Fibroblast of the aortic adventitia (primary cell): Measurements from ENCODE around the gene SLC7A10. TPM values are rescaled to one million over a fixed set of nuclear protein-coding genes. Genes with fewer than 3 reads are reported as not detected.
"Not testable (repeated sequence)": the region's sequence is repeated elsewhere in the genome, so short reads cannot be mapped to it uniquely, and the experiment has no call there.

Experiments
- DNase-seq: peaks from one replicate; pipeline ENCODE4 v3.0.0-alpha.2; 2010; ENCODE audit warnings: low read depth
- H3K4me3 ChIP-seq: 2 replicates; pipeline ENCODE4 v1.5.1; 2011; ENCODE audit warnings: low read depth, mild to moderate bottlenecking, control low read depth, low read length, moderate library complexity
- total RNA-seq: library from RNA; depleted of rRNA; stranded (reverse); fragments of >200 nt; gene quantifications from 2 replicates; pipeline ENCODE4 v1.2.3, GENCODE V29; 2012; ENCODE audit warnings: low replicate concordance
- TF ChIP-seq, protein P1 (sequence below): IDR thresholded peaks from 2 replicates; pipeline ENCODE4 v1.5.1; 2011; ENCODE audit warnings: mild to moderate bottlenecking, low read length, control low read depth, inconsistent platforms; ENCODE audit not compliant: insufficient read depth

Gene SLC7A10
- total RNA-seq, 1 donor: not detected

DNA sequence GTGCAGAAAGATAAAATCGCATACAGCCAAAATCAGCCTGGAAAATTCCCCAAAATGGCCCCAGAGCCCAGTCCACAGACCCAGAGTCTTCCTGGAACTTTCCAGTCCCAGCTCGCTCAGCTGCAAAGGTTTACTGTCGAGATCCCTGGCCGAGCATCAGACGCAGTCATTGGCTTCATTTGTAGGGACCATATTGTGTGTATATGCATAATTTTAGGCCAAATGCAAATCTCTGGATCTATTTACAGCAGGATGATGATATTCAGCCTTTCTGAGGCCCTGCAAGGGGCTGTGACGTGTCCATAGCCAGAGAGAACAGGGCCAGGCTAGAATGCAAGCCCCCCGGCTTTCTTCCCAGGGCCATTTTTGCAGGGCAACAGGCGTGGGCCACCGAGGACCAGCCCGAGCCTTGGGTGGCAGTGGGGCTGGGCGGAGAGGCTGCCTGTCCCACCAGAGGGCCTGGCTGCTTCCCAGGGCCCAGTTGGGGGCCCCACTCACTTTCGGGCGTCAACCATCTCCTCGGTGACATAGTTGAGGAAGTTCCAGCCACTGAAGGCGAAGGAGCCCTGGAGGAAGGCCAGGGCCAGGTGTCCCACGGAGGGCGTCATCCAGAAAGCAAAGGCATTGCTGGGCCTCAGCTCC is 13.7 kb downstream of the SLC7A10 start:
- TF ChIP-seq, protein P1, sequence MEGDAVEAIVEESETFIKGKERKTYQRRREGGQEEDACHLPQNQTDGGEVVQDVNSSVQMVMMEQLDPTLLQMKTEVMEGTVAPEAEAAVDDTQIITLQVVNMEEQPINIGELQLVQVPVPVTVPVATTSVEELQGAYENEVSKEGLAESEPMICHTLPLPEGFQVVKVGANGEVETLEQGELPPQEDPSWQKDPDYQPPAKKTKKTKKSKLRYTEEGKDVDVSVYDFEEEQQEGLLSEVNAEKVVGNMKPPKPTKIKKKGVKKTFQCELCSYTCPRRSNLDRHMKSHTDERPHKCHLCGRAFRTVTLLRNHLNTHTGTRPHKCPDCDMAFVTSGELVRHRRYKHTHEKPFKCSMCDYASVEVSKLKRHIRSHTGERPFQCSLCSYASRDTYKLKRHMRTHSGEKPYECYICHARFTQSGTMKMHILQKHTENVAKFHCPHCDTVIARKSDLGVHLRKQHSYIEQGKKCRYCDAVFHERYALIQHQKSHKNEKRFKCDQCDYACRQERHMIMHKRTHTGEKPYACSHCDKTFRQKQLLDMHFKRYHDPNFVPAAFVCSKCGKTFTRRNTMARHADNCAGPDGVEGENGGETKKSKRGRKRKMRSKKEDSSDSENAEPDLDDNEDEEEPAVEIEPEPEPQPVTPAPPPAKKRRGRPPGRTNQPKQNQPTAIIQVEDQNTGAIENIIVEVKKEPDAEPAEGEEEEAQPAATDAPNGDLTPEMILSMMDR: no peak
- H3K4me3 ChIP-seq: no peak overlapping the region
- no peak for DNase-seq

DNA sequence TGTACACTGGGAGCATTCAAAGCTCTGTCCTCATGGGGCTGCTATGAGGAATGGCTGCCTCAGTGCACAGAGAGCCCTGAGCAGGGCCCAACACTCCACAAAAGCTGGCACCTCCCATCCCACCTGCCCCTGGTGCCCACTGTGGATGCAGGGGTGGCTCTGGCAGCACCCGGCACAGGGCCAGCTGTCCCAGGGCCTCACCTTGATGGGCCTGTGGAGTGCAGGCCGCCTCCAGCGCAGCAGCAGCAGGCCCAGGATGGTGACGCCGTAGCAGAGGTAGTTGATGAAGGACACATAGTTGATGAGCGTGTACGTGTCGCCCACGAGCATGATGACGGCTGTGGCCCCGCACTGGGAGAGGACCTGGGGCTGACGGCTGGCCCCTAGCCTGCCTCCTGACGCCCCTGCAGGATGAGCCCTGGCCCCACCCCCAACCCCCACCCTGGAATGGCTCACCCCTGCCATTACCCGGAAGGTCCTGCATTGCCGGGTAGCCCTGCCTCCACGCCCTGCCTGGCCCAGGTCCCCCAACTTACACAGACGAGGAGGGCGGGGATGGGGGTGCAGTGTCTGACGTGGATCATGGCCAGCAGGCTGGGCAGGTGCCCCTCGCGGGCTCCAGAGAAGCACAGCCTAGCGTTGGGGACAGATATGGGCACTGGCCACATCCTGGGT is 15.2 kb downstream of the SLC7A10 start:
- TF ChIP-seq, protein P1: no peak
- H3K4me3 ChIP-seq: no peak overlapping the region
- DNase-seq: no peak

DNA sequence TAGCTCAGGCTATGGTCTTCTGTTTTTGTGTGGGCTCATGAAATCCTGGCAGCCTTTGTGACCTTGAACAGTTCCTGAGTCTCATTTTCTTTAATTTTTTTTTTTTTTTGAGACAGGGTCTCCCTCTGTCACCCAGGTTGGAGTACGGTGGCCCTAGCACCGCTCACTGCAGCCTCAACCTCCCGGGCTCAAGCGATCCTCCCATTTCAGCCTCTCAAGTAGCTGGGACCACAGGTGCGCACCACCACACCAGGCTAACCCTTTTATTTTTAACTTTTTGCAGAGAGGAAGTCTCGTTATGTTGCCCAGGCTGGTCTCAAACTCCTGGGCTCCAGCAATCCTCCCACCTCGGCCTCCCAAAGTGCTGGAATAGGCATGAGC is 15.8 kb downstream of the SLC7A10 start:
- H3K4me3 ChIP-seq, DNase-seq: not testable (repeated sequence)

DNA sequence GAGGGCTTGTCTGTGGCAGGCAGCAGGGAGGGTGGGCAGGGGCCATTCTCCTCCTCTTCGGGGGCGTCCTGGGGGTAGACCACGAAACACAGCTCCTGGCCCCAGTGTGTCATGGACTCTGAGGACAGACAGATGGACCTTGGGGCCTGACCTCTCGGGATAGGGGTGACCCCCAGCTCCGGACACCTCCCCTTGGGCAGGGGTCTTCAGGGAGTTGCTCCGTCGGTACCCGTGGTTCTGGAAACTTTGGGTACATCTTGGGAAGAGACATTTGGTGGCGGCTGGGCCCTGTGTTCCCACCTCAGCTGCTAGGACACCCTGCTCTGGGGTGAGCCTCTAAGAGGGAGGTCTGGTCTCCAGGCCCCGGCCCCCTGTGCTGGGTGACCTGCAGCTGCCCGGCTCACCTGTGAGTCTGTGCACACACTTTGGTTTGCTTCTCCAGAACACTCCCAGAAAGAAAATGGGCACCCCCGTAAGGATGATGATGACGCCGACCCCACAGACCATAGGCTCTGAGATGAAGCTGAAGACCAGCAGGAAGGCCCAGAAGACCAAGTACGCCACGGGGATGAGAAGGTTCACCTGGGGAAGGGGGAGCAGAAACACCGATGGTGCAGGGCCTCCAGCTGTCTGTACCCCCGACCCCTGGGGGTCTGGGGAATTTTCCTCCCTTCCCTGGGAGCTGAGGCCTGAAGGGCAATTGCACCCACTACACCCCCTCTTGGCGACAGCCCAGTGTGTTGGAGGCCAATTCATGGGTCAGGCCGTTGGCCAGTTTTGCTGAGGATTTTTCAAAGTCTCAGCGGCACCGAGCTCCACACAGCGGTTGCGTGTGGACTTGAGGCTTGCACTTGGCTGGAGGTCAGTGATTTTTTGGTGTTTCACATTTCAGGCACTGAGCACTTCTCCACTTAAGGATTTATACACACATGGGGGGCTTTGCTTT is 16.5 kb downstream of the SLC7A10 start:
- TF ChIP-seq, protein P1: peak; percentile 45
- no peak overlapping the region for H3K4me3 ChIP-seq
- DNase-seq: peak; percentile 60

DNA sequence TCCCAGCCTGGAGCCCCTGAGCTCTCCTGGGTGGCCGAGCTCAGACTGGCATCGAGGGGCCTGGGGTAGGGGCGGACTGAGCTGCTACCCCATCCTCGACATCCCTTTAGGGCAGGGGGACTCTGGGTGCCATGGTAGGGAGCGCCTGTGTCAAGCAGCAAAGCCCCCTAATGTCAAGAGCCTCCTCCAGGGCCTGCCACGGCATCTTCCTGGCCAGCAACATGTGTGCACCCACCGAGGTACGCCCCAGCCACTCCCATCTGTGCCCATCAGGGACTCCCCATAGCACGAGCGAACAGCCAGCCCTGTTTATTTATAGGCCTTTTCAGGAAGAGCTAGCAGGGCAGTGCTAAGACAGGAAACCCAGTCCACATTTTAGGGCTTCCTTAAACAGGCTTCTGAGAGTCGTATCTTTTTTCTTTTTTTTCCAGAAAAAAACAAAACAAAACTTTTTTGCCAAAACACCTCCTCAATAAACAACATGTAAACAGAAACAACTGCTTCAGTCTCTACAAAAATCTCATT is 17.2 kb downstream of the SLC7A10 start:
- H3K4me3 ChIP-seq: no peak overlapping the region
- TF ChIP-seq, protein P1: no peak

DNA sequence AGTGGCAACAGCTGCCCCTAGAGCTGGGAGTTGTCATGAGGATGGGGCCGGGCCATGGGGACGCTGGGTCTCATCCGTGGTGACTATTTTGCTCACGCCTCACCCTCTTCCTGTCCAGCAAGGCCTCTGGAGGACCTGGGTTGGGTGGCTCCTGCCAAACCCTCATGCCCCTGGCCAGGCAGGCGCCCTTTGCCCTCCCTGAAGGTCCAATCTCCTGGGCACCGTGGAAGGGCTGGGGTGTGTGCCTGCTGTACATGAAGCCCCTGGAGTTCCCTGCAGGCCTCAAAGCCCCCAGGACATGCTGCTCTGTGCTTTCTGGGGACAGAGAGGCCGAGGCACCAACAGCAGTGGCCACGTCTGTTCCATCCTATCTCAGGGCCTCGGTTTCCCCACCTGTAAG is 17.7 kb downstream of the SLC7A10 start:
- H3K4me3 ChIP-seq: no peak overlapping the region
- no peak for DNase-seq
- TF ChIP-seq, protein P1: no peak

More for the DNA sequence above, 17.2 kb downstream of the SLC7A10 start:
- no peak for DNase-seq
